AG04450 (cell line): ENCODE measurements around the gene PAH. TPM values are rescaled to one million over a fixed set of nuclear protein-coding genes. Genes with fewer than 3 reads are reported as not detected.

Experiments
- CTCF ChIA-PET: fragments of 300-600, 350-600 bp; formaldehyde crosslinking; extraction: SDS; loops from one replicate; lab custom pipeline; 2022; ENCODE audit warnings: antibody characterized with exemption, inconsistent platforms; lab: Charles Lee
- POLR2A ChIA-PET: fragments of 350-600 bp; formaldehyde crosslinking; extraction: SDS; loops from one replicate; lab custom pipeline; 2021; ENCODE audit warnings: antibody characterized with exemption, inconsistent platforms; lab: Yijun Ruan, JAX
- DNase-seq: peaks from one replicate; pipeline ENCODE4 v3.0.0-alpha.2; 2011; ENCODE audit warnings: low read depth, low spot score
- H3K27ac ChIP-seq: one replicate; pipeline ENCODE4 v1.5.1; 2012; ENCODE audit warnings: low read depth, low read length, control low read depth
- H3K27me3 ChIP-seq: one replicate; pipeline ENCODE4 v1.6.0; 2012; ENCODE audit warnings: low read length; ENCODE audit not compliant: control insufficient read depth, insufficient read depth
- H3K4me3 ChIP-seq: 2 replicates; pipeline ENCODE4 v1.5.1; 2011; ENCODE audit warnings: mild to moderate bottlenecking, low read depth, low read length, control low read depth
- H3K9me3 ChIP-seq: 2 replicates; pipeline ENCODE4 v1.5.1; 2012; ENCODE audit warnings: low read length; ENCODE audit not compliant: control insufficient read depth, insufficient read depth
- CTCF ChIP-seq: IDR thresholded peaks from 2 replicates; pipeline ENCODE4 v1.5.1; 2011; ENCODE audit warnings: low read depth, low read length, control low read depth, inconsistent platforms
- polyA plus RNA-seq: library from polyadenylated mRNA; depleted of rRNA; stranded (reverse); fragments of >200 nt; gene quantifications from 2 replicates; pipeline ENCODE4 v1.2.3, GENCODE V29; 2011

The PAH gene
- polyA plus RNA-seq, 1 experiment: not detected

DNA sequence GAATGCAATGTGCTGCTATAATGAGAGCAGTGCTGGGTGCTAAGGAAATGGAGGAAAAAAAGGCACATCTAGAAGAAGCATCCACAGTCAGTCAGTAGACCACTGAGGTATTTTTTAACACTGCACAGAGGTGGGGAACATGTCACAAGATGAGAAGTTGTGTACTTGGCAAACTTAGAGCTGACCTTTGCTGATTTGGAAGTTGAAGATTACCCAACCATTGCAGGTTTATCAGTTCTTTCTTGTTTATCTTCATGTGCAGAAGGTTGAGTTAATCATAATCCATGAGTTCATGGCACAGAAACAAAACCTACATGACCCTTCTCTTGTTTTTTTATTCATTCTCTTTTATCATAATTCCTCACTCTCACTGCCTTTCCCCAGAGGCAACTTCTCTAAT is 3.2 kb upstream of the PAH start:
- no peak overlapping the region for H3K27ac ChIP-seq
- no peaks in the 10 kb centered on the region for H3K27me3 ChIP-seq
- H3K9me3 ChIP-seq: peaks cover 10% of the 10 kb centered on the region
- ChIA-PET POLR2A (no interaction called here), CTCF (no interaction called here)
- no peak for TF ChIP-seq CTCF
- no peak for DNase-seq
- H3K4me3 ChIP-seq: no peak overlapping the region

DNA sequence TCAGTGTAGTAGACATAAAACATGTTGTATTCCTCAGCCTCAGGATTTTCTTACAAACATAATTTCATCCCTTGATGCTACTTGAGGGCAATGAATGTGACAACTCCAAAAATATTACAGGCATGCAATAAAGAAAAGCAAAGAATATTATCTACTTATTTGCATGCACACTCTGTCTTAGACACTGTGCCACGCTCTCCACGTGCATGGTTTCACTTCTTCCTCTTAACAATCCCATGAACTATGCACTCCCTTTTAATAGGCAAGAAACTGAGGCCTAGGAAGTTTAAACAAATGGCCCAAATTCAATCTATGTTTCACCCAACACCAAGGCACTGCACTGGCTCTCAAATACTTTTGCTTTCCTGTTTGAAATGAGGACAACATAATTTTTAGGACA is 1.8 kb upstream of the PAH start:
- no peak for TF ChIP-seq CTCF
- H3K27me3 ChIP-seq: no peaks in the 10 kb centered on the region
- peaks cover 10% of the 10 kb centered on the region for H3K9me3 ChIP-seq
- no peak overlapping the region for H3K4me3 ChIP-seq
- no peak for DNase-seq
- ChIA-PET POLR2A (no interaction called here), CTCF (no interaction called here)
- H3K27ac ChIP-seq: no peak overlapping the region

DNA sequence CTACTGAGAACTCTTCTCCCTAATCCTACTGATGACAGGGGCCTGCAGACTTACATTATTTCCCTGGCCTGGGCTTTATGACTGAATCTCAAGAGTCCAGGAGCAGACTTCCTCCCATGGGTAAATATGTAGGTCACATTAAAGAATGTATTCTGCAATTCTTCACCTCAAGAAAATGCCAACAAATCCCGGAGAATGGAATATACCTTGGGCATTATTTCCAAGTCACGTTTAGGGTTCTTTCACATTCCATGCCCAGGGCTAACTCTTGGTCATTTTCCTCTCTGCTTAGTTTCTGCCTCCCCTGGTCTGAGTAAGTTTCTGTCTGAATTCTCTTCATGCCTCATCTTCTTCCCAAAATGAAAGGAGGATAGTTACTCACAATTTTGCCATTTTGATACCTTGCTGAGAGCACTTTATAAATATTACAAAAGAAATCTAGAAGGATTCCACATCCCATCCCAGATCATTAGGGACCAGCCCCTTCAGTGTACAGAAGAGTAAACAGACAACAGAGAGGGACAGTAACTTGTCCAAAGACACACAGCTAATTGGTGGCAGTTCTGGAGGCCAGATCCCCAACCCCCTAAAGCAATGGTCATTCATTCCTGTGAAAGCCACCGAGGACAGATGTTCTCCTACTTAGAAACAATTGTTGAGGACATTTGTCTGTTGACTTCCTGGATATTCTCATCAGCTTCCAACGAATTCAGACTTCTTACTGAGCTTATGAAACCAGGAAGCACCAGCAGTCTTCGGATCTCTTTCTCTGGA is 605 bp downstream of the PAH start:
- CTCF ChIA-PET: no interaction called here
- TF ChIP-seq CTCF: no peak
- DNase-seq: no peak

GRCh38 chr12:102913453-102914226 is 3.4 kb downstream of the PAH start:
- CTCF ChIA-PET: no interaction called here
- Histone ChIP-seq H3K9me3 (peaks cover 21% of the 10 kb centered on the region), H3K27ac (no peak overlapping the region), H3K27me3 (no peaks in the 10 kb centered on the region), H3K4me3 (no peak overlapping the region)
- TF ChIP-seq CTCF: no peak
- no peak for DNase-seq
- POLR2A ChIA-PET: no interaction called here

More for the DNA sequence above, 605 bp downstream of the PAH start:
- no peak overlapping the region for H3K4me3 ChIP-seq
- POLR2A ChIA-PET: no interaction called here
- peaks cover 7% of the 10 kb centered on the region for H3K9me3 ChIP-seq
- H3K27ac ChIP-seq: no peak overlapping the region
- H3K27me3 ChIP-seq: no peaks in the 10 kb centered on the region

GRCh38 chr12:102912258-102912657 is 4.8 kb downstream of the PAH start:
- H3K27me3 ChIP-seq: no peaks in the 10 kb centered on the region
- no peak for DNase-seq
- no peak overlapping the region for H3K27ac ChIP-seq
- CTCF ChIA-PET: no interaction called here
- POLR2A ChIA-PET: no interaction called here
- TF ChIP-seq CTCF: no peak
- H3K9me3 ChIP-seq: peaks cover 24% of the 10 kb centered on the region
- no peak overlapping the region for H3K4me3 ChIP-seq
